Prostate gland (tissue), 2 donors: ENCODE measurements around the gene SCN5A. TPM values are rescaled to one million over a fixed set of nuclear protein-coding genes. Genes with fewer than 3 reads are reported as not detected.

ENCODE experiments used
- DNase-seq: peaks from one replicate; pipeline ENCODE4 v3.0.0-alpha.2; 2019; ENCODE audit warnings: low spot score
- H3K27ac ChIP-seq, 2 donors: fragments of 200-600 bp; sonication (generic); 2 replicates each; pipeline ENCODE4 v1.5.1; 2017 to 2019
- H3K27me3 ChIP-seq: fragments of 200-600 bp; sonication (generic); replicated peaks from 2 replicates; pipeline ENCODE4 v1.5.1; 2019; ENCODE audit not compliant: insufficient read depth
- H3K36me3 ChIP-seq, 2 donors: fragments of 200-600 bp; sonication (generic); 1 replicate in 1 of 2; 2 replicates in 1 of 2; pipeline versions ENCODE4 v1.5.1 to v1.8.1; 2017 to 2019
- H3K4me1 ChIP-seq: fragments of 200-600 bp; sonication (generic); replicated peaks from 2 replicates; pipeline ENCODE4 v1.5.1; 2019
- H3K4me3 ChIP-seq, 2 donors: fragments of 200-600 bp; sonication (generic); 2 replicates each; pipeline ENCODE4 v1.5.1; 2017 to 2019
- H3K9me3 ChIP-seq: fragments of 200-600 bp; sonication (generic); 2 replicates; pipeline ENCODE4 v1.5.1; 2017
- CTCF ChIP-seq, 4 experiments: fragments of 200-600 bp in 2 of 4; fragments of 450-650 bp in 2 of 4; sonication (generic) in 2 of 4; IDR thresholded peaks; 1 replicate in 3 of 4; 2 replicates in 1 of 4; pipeline ENCODE4 v1.5.1; 2016 to 2019; ENCODE audit warnings: antibody characterized with exemption in 4 of 4, mild to moderate bottlenecking in 2 of 4, moderate library complexity in 2 of 4
- POLR2A ChIP-seq: fragments of 450-650 bp; IDR thresholded peaks from one replicate; pipeline ENCODE4 v1.6.1; 2016; ENCODE audit warnings: antibody characterized with exemption, mild to moderate bottlenecking
- POLR2AphosphoS5 ChIP-seq: sonication (generic); formaldehyde crosslinking; IDR thresholded peaks from one replicate; pipeline ENCODE4 v1.6.1; 2017; ENCODE audit warnings: antibody characterized with exemption
- WGBS: methylation state at CpG from one replicate; pipeline ENCODE4 v1.1.5; 2018; 5-methylcytosine and 5-hydroxymethylcytosine counted together
- intact Hi-C: fragments of 100-400 bp; cut with DNase I; formaldehyde crosslinking; loops from one replicate; pipeline ENCODE4 v1.14.2; 2022
- total RNA-seq, 2 donors: library from RNA; depleted of rRNA; stranded (reverse); fragments of >200 nt; gene quantifications; one replicate each; pipeline ENCODE4 v1.1.0, GENCODE V29; 2016

Gene SCN5A
- total RNA-seq, 2 donors from 2014 or later, result 0.23 to 1.5 TPM

DNA sequence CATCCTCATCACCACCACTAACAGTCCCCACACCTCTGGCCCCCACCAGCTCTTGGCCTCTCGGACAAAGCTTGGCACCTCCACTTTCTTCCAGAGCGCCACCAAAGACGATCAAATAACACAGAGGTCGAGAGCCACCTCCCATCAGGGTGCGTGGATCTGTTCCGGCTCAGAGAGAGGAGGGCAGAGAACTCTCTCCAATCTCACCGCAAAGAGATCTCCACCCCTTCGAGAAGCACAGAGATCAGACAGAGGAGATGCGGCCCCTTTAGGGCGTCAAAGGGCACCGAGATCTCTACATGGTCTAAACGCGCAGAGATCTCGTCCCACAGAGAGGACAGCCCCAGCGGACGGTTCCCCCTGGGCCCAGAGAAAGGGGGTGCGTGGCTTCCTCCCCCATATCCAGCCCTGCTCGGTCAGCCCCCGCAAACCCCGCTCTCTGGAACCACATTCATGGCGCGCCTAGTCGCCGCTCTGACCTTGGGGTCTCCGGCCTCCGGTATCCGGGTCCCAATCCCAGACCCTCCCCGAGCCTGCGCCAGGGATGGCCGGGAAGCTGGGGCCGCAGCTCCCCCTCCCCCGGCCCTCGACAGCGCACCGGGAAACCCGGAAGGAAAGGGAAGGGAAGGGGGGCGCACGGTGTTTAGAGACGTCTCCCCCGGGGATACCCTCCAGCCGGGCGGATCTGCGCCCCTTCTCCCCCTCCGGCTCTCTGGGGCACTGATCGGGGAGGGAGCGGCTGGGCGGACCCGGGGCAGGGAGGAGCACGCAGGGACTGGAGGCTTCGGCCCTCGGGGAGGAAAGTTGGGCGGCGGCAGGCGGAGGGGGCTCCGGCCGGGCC, 608 bp downstream of the SCN5A start:
- H3K9me3 ChIP-seq, result no peaks in the 10 kb centered on the region
- H3K27ac ChIP-seq, result no peak overlapping the region
- H3K36me3 ChIP-seq, result no peaks in the 10 kb centered on the region
- no peaks in the 10 kb centered on the region for H3K4me1 ChIP-seq
- no peaks in the 10 kb centered on the region for H3K27me3 ChIP-seq
- TF ChIP-seq POLR2AphosphoS5 (no peak), POLR2A (no peak)
- 9% methylated on average over 56 of the region's 56 CpGs for whole genome bisulfite sequencing
- DNase-seq, result no peak
- intact Hi-C loops, result loop anchor here (5.0 kb wide), 1 partner anchor 117 kb away; no protein-coding TSS in a partner anchor
- peak overlapping the region; percentile 33 to 49 for H3K4me3 ChIP-seq

DNA sequence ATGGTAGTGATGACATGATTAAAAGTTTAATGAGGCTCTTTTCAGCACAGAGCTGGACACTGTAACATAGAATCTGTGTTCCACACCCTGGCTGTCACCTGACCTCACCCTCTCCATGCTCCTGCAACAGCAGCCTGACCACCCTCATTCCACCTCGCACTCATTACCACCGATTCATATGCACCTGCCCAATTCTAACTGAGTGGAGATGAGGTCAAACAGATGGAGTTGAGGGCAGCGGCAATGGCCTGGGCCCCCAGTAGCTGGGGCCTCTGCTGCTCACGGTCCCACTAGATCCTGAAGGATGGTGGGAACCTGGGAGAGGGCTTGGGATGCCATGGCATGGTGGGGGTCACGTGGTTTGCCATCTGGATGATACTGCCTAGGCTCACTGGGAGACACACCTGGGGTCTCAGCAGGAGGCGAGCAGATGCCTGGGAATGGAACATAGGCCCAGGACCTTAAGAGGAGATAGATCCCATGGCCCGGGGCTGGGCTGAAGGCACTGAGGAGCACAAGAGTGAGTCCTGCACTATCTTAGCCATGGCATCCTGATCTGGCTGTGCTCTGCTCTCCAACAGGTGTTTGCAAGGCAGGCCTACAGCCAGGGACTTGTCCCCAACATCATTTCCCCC, 1.3 kb downstream of the SCN5A start:
- DNase-seq, result no peak
- 96% methylated on average over 7 of the region's 7 CpGs for WGBS
- H3K4me1 ChIP-seq, result no peaks in the 10 kb centered on the region
- H3K36me3 ChIP-seq, result no peaks in the 10 kb centered on the region
- no peak overlapping the region for H3K4me3 ChIP-seq
- H3K27me3 ChIP-seq, result no peaks in the 10 kb centered on the region
- H3K27ac ChIP-seq, result no peak overlapping the region
- no peaks in the 10 kb centered on the region for H3K9me3 ChIP-seq
- TF ChIP-seq POLR2AphosphoS5, result no peak
- no peak for TF ChIP-seq POLR2A
- TF ChIP-seq CTCF (IDR thresholded peaks at IDR 0.05), result no peak
- intact Hi-C loops, result loop anchor here (5.0 kb wide), 1 partner anchor 116 kb away; no protein-coding TSS in a partner anchor

- H3K4me3 ChIP-seq, result no peak overlapping the region
- TF ChIP-seq POLR2AphosphoS5, result no peak
- no peak for TF ChIP-seq POLR2A
- TF ChIP-seq CTCF (IDR thresholded peaks at IDR 0.05), result no peak
- H3K27ac ChIP-seq, result no peak overlapping the region
- no peak for DNase-seq
- H3K36me3 ChIP-seq, result no peaks in the 10 kb centered on the region
- H3K27me3 ChIP-seq, result no peaks in the 10 kb centered on the region
- 96% methylated on average over 7 of the region's 7 CpGs for WGBS
- H3K9me3 ChIP-seq, result no peaks in the 10 kb centered on the region
- intact Hi-C loops, result loop anchor here (5.0 kb wide), 1 partner anchor 115 kb away; no protein-coding TSS in a partner anchor
- H3K4me1 ChIP-seq, result no peaks in the 10 kb centered on the region
Observed at GRCh38 chr3:38647217-38647970, 2.1 kb downstream of the SCN5A start.

- DNase-seq, result no peak
- Histone ChIP-seq H3K4me1 (no peaks in the 10 kb centered on the region), H3K36me3 (no peaks in the 10 kb centered on the region), H3K27me3 (no peaks in the 10 kb centered on the region), H3K4me3 (no peak overlapping the region), H3K9me3 (no peaks in the 10 kb centered on the region), H3K27ac (no peak overlapping the region)
- intact Hi-C loops, result loop anchor here (5.0 kb wide), 1 partner anchor 114 kb away; no protein-coding TSS in a partner anchor
- TF ChIP-seq CTCF (IDR thresholded peaks at IDR 0.05) (no peak), POLR2A (no peak), POLR2AphosphoS5 (no peak)
- 81% methylated on average over 3 of the region's 3 CpGs for WGBS
Observed at GRCh38 chr3:38646630-38647029, 2.9 kb downstream of the SCN5A start.

DNA sequence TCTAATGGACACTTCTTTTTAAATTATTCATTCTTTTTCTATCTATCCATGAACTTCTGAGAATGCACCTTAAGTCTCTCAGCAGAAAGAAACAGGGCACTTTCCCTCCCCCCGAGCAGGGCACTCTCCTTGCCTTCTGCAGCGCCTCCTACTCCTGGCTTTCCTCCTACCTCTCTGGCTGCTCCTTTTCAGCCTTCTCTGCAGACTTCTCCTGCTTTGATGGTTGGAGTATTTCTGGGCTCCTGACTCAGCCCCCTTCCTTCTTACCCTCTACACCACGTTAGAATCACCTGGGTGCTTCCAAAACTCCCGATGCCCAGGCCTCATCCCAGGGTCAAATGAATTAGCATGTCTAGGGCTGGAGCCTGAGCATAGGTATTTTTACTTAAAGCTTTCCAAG, 3.4 kb downstream of the SCN5A start:
- WGBS, result 85% methylated on average over 4 of the region's 4 CpGs
- no peak for TF ChIP-seq POLR2A
- no peak for TF ChIP-seq CTCF (IDR thresholded peaks at IDR 0.05)
- no peak for TF ChIP-seq POLR2AphosphoS5
- no peaks in the 10 kb centered on the region for H3K27me3 ChIP-seq

More for the DNA sequence above, 3.4 kb downstream of the SCN5A start:
- Histone ChIP-seq H3K36me3 (no peaks in the 10 kb centered on the region), H3K27ac (no peak overlapping the region), H3K9me3 (no peaks in the 10 kb centered on the region), H3K4me1 (no peaks in the 10 kb centered on the region), H3K4me3 (no peak overlapping the region)
- DNase-seq, result no peak
- intact Hi-C loops, result loop anchor here (5.0 kb wide), 1 partner anchor 114 kb away; no protein-coding TSS in a partner anchor
